HepG2 (cell line): Measurements from ENCODE around the gene KCNQ2. TPM values are rescaled to one million over a fixed set of nuclear protein-coding genes. Genes with fewer than 3 reads are reported as not detected.

Experiments used
- ATAC-seq: fragments of 200-7000 bp; cut with Tn5 transposase; 3 replicates; pipeline ENCODE4 v1.9.1; 2020; ENCODE audit warnings: mild to moderate bottlenecking, moderate library complexity
- BruUV-seq: library from RNA; stranded (reverse); fragments of 400-500 nt; replicated peaks from 2 replicates; lab custom pipeline; 2021; lab: Mats Ljungman, UMichigan
- CTCF ChIA-PET: fragments of 300-600 bp; formaldehyde crosslinking; extraction: SDS; loops from one replicate; lab custom pipeline; 2021; ENCODE audit warnings: low total read pairs, inconsistent platforms, low intra/inter-chr PET ratio; lab: Yijun Ruan, JAX
- POLR2A ChIA-PET: fragments of 350-600 bp; sonication (Branson Sonifier 250); formaldehyde crosslinking; loops from one replicate; lab custom pipeline; 2020; ENCODE audit warnings: antibody characterized with exemption, inconsistent platforms; lab: Yijun Ruan, JAX
- DNase-seq: peaks from one replicate; pipeline ENCODE4 v3.0.0-alpha.2; 2015; ENCODE audit warnings: low spot score
- FAIRE-seq: peaks from 3 replicates; lab custom pipeline; 2011; peaks lifted over from hg19 to GRCh38; lab: Jason Lieb, UNC
- H2AFZ ChIP-seq: one replicate; pipeline ENCODE4 v1.6.1; 2011; ENCODE audit warnings: low read length, inconsistent platforms
- H3K27ac ChIP-seq: fragments of 300-600 bp; 3 replicates; pipeline ENCODE4 v1.8.0; 2011; ENCODE audit warnings: mixed run types, mild to moderate bottlenecking, mixed read lengths, low read length, inconsistent platforms; ENCODE audit not compliant: insufficient read depth; ENCODE audit errors: extremely low read length
- H3K27me3 ChIP-seq, 2 experiments: fragments of 200-600 bp in 1 of 2; 2 replicates in 1 of 2; 3 replicates in 1 of 2; pipeline versions ENCODE4 v1.6.0 to v1.8.0; 2011; ENCODE audit warnings: low read length in 2 of 2, mild to moderate bottlenecking in 2 of 2, moderate library complexity in 2 of 2, inconsistent platforms in 1 of 2; ENCODE audit not compliant: insufficient read depth in 2 of 2, control insufficient read depth in 1 of 2
- H3K36me3 ChIP-seq, 2 experiments: fragments of 200-600 bp in 1 of 2; replicated peaks in 1 of 2; 2 replicates in 1 of 2; 3 replicates in 1 of 2; pipeline versions ENCODE4 v1.5.1 to v1.8.0; 2011; ENCODE audit warnings: low read length in 2 of 2, inconsistent platforms in 1 of 2; ENCODE audit not compliant: insufficient read depth in 2 of 2, control insufficient read depth in 1 of 2
- H3K4me1 ChIP-seq: 2 replicates; pipeline ENCODE4 v1.5.1; 2012; ENCODE audit warnings: low read length, inconsistent platforms; ENCODE audit not compliant: insufficient read depth
- H3K4me2 ChIP-seq: 2 replicates; pipeline ENCODE4 v1.6.0; 2011; ENCODE audit warnings: low read depth, low read length, inconsistent platforms
- H3K4me3 ChIP-seq, 3 experiments: fragments of 200-600 bp in 1 of 3; sonication (generic), shearing (Covaris generic) in 1 of 3; replicated peaks in 1 of 3; 2 replicates each; pipeline ENCODE4 v1.5.1; 2011 to 2016; ENCODE audit warnings: low read length in 3 of 3, inconsistent platforms in 2 of 3, low read depth in 2 of 3, mild to moderate bottlenecking in 2 of 3, control low read depth in 1 of 3, mixed read lengths in 1 of 3; ENCODE audit not compliant: insufficient read depth in 1 of 3
- H3K79me2 ChIP-seq: one replicate; pipeline ENCODE4 v1.6.1; 2011; ENCODE audit warnings: low read length, inconsistent platforms; ENCODE audit not compliant: insufficient read depth
- H3K9ac ChIP-seq: 2 replicates; pipeline ENCODE4 v1.6.0; 2011; ENCODE audit warnings: mild to moderate bottlenecking, low read depth, low read length, inconsistent platforms; ENCODE audit not compliant: insufficient read depth
- H3K9me3 ChIP-seq: 2 replicates; pipeline ENCODE4 v1.5.1; 2012; ENCODE audit warnings: mild to moderate bottlenecking, low read length
- H4K20me1 ChIP-seq: 2 replicates; pipeline ENCODE4 v1.6.0; 2011; ENCODE audit warnings: inconsistent platforms, mild to moderate bottlenecking, low read length, moderate library complexity; ENCODE audit not compliant: insufficient read depth
- ARID4A ChIP-seq: sonication (generic); formaldehyde crosslinking; IDR thresholded peaks from 2 replicates; pipeline ENCODE4 v1.5.0; 2020; ENCODE audit warnings: mild to moderate bottlenecking, missing genetic modification reagents, borderline replicate concordance
- CC2D1A ChIP-seq: sonication (generic); formaldehyde crosslinking; IDR thresholded peaks from 2 replicates; pipeline ENCODE4 v1.8.1; 2023; ENCODE audit warnings: mild to moderate bottlenecking, missing genetic modification reagents
- CCDC6 ChIP-seq: sonication (generic); formaldehyde crosslinking; IDR thresholded peaks from 2 replicates; pipeline ENCODE4 v1.8.1; 2022; ENCODE audit warnings: mild to moderate bottlenecking, missing genetic modification reagents, moderate library complexity
- CSRNP1 ChIP-seq: sonication (generic); formaldehyde crosslinking; IDR thresholded peaks from 2 replicates; pipeline ENCODE4 v1.8.1; 2023; ENCODE audit warnings: mild to moderate bottlenecking, missing genetic modification reagents
- DZIP1 ChIP-seq: sonication (generic); formaldehyde crosslinking; IDR thresholded peaks from 2 replicates; pipeline ENCODE4 v1.5.0; 2020; ENCODE audit warnings: mild to moderate bottlenecking, missing genetic modification reagents
- JDP2 ChIP-seq: sonication (generic); formaldehyde crosslinking; IDR thresholded peaks from 2 replicates; pipeline ENCODE4 v1.8.1; 2022; ENCODE audit warnings: missing genetic modification reagents, borderline replicate concordance
- KMT2A ChIP-seq: sonication (generic); formaldehyde crosslinking; IDR thresholded peaks from 2 replicates; pipeline ENCODE4 v1.4.0; 2020; ENCODE audit warnings: missing genetic modification reagents
- SKIL ChIP-seq: sonication (generic); formaldehyde crosslinking; IDR thresholded peaks from 2 replicates; pipeline ENCODE4 v1.8.0; 2022; ENCODE audit warnings: missing genetic modification reagents, mild to moderate bottlenecking, moderate library complexity, borderline replicate concordance
- THAP7 ChIP-seq: sonication (generic); formaldehyde crosslinking; IDR thresholded peaks from 2 replicates; pipeline ENCODE4 v1.8.1; 2023; ENCODE audit warnings: mild to moderate bottlenecking, missing genetic modification reagents
- ZNF207 ChIP-seq: fragments of 450-650 bp; IDR thresholded peaks from 2 replicates; pipeline ENCODE4 v1.6.1; 2016; ENCODE audit warnings: antibody characterized with exemption, borderline replicate concordance
- WGBS: methylation state at CpG from one replicate; pipeline ENCODE4 v1.1.6; 2017; ENCODE audit warnings: low lambda C conversion rate; 5-methylcytosine and 5-hydroxymethylcytosine counted together
- in situ Hi-C: cut with HindIII; loops from 2 replicates; pipeline ENCODE4 v1.10.0; 2017; ENCODE audit warnings: low pct_unique_long_range_greater_than_20kb; ENCODE audit not compliant: extremely low pct_ligation_motif_present
- intact Hi-C: fragments of 100-400 bp; cut with micrococcal nuclease; formaldehyde crosslinking; loops from one replicate; pipeline ENCODE4 v1.10.0; 2022; ENCODE audit not compliant: unreplicated experiment
- polyA plus RNA-seq, 8 experiments: library from polyadenylated mRNA; depleted of rRNA in 3 of 8; stranded (reverse) in 7 of 8; unstranded in 1 of 8; fragments of >200 nt; fragmentation: Illumina TruSeq in 4 of 8; extraction: Trizol in 4 of 8; gene quantifications; 2 replicates each; pipeline versions ENCODE4 v1.2.1 to v1.2.3, GENCODE V29; 2011 to 2016; ENCODE audit warnings: low read depth in 4 of 8, missing spikeins in 1 of 8, mixed read lengths in 1 of 8; ENCODE audit not compliant: insufficient read depth in 1 of 8
- total RNA-seq, 5 experiments: library from RNA; depleted of rRNA; stranded (reverse); fragments of >200 nt; fragmentation: Illumina TruSeq; extraction: Trizol; gene quantifications; 2 replicates each; pipeline ENCODE4 v1.2.3, GENCODE V29; 2016; ENCODE audit warnings: low read depth in 1 of 5

Gene KCNQ2
- total and polyA plus RNA-seq, 2 of the 13 experiments (the other 11 are each of a cell fraction or from before 2014, with no cell fraction given) = not detected

- TF ChIP-seq ARID4A (CRISPR knock-in tag) (0 out of 2 replicates have a peak, but pooled peaks have one; percentile 33), CSRNP1 (CRISPR knock-in tag) (no peak)
Measured at GRCh38 chr20:63452341-63452740, 20.1 kb downstream of the KCNQ2 start (continued).

- 45% methylated on average over 12 of the region's 17 CpGs for WGBS
- FAIRE-seq (no peak), ATAC-seq (no peak; the same call in 2 of the 3 replicates), DNase-seq (no peak)
- TF ChIP-seq SKIL = no peak
- TF ChIP-seq CC2D1A (CRISPR knock-in tag) = no peak
- no peak for TF ChIP-seq CCDC6 (CRISPR knock-in tag)
- TF ChIP-seq KMT2A = no peak
- TF ChIP-seq JDP2 (CRISPR knock-in tag) = no peak
- no peak for TF ChIP-seq ZNF207
- TF ChIP-seq DZIP1 (CRISPR knock-in tag) = 0 out of 2 replicates have a peak, but pooled peaks have one; percentile 19
- TF ChIP-seq THAP7 (CRISPR knock-in tag) = no peak
- Histone ChIP-seq H3K4me1 (no peaks in the 10 kb centered on the region), H3K27me3 (peaks cover 36 to 79% of the 10 kb centered on the region in 2 experiments), H3K4me3 (no peak overlapping the region), H3K27ac (no peak overlapping the region), H3K79me2 (no peaks in the 10 kb centered on the region), H2AFZ (no peak overlapping the region), H3K9me3 (no peaks in the 10 kb centered on the region), H3K36me3 (no peaks in the 10 kb centered on the region), H3K9ac (no peak overlapping the region), H4K20me1 (no peaks in the 10 kb centered on the region; the same call in none of the 2 replicates), H3K4me2 (no peak overlapping the region)
- ChIA-PET POLR2A (no interaction called here), CTCF (no interaction called here)
- intact Hi-C loops (no loop called here), in situ Hi-C loops (no loop called here)
- BruUV-seq = no TSS peak
Measured at GRCh38 chr20:63451821-63452220, 20.6 kb downstream of the KCNQ2 start.
